GM12892 (cell line): ENCODE measurements around the gene DOCK2.

Experiments used
- POLR2A ChIP-seq: IDR thresholded peaks from 2 replicates; pipeline ENCODE4 v1.6.1; 2011; ENCODE audit warnings: low read depth, low read length, control low read depth
- POLR2AphosphoS5 ChIP-seq: IDR thresholded peaks from 2 replicates; pipeline ENCODE4 v1.6.1; 2011; ENCODE audit warnings: low read depth, low read length, control low read depth
- TAF1 ChIP-seq: IDR thresholded peaks from 2 replicates; pipeline ENCODE4 v1.6.1; 2011; ENCODE audit warnings: low read depth, mild to moderate bottlenecking, control low read depth, low read length, borderline replicate concordance

DNA sequence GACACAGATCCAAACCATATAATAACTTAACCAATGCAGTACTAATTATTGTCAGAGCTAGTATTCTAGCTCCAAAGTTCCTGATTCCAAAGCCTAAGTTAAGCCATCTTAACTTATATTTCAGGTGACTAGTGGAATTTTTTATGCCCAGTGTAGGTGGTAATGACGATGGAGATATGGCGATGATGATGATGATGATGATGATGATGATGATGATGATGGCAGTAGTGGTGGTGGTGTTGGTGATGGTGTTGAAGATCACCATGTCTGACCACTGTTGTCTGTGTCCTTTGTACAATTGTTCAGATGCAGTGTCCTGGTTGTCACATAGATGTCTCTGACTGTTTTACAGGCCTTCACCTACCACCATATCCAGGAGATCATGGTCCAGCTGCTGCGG is 203.3 kb downstream of the DOCK2 start:
- TF ChIP-seq POLR2A (no peak), POLR2AphosphoS5 (no peak), TAF1 (no peak)
